ENCODE results near the gene RNF207.

The RNF207 gene

GRCh38 chr1:6260433-6260934 is 54.6 kb downstream of the RNF207 start:
- no peak; the same call in 1 of the 2 replicates for TF ChIP-seq CTCF (IDR thresholded peaks at IDR 0.05; ENCODE audit: low read depth, low read length)
- DNase-seq (ENCODE audit: extremely low read depth, low read depth) = no peak

- no peak for DNase-seq (ENCODE audit: extremely low read depth, low read depth)
- TF ChIP-seq CTCF (IDR thresholded peaks at IDR 0.05; ENCODE audit: low read depth, low read length) = no peak
Observed at GRCh38 chr1:6260961-6261614, 55.2 kb downstream of the RNF207 start, which contains the start of gene GPR153. GPR153 (minus strand) TSS chr1:6261098; CDS start chr1:6254905, 6,193 bp downstream.

GRCh38 chr1:6261615-6261995 is 55.7 kb downstream of the RNF207 start:
- no peak for TF ChIP-seq CTCF (IDR thresholded peaks at IDR 0.05; ENCODE audit: low read depth, low read length)
- no peak for DNase-seq (ENCODE audit: extremely low read depth, low read depth)

- TF ChIP-seq CTCF (IDR thresholded peaks at IDR 0.05; ENCODE audit: low read depth, low read length) = no peak
- DNase-seq (ENCODE audit: extremely low read depth, low read depth) = no peak
Observed at GRCh38 chr1:6262555-6263420, 56.9 kb downstream of the RNF207 start.

GRCh38 chr1:6263716-6264115 is 57.8 kb downstream of the RNF207 start:
- no peak for DNase-seq (ENCODE audit: extremely low read depth, low read depth)
- no peak for TF ChIP-seq CTCF (IDR thresholded peaks at IDR 0.05; ENCODE audit: low read depth, low read length)

- TF ChIP-seq CTCF (IDR thresholded peaks at IDR 0.05; ENCODE audit: low read depth, low read length) = no peak
- DNase-seq (ENCODE audit: extremely low read depth, low read depth) = no peak
Observed at GRCh38 chr1:6265151-6265550, 59.2 kb downstream of the RNF207 start.

- TF ChIP-seq CTCF (IDR thresholded peaks at IDR 0.05; ENCODE audit: low read depth, low read length) = no peak
- no peak for DNase-seq (ENCODE audit: extremely low read depth, low read depth)
Observed at GRCh38 chr1:6266641-6267040, 60.7 kb downstream of the RNF207 start.

Data from AG09319 (cell line).